H54 (cell line): ENCODE data around the gene ZNF394.
"Not testable (repeated sequence)": the region's sequence is repeated elsewhere in the genome, so short reads cannot be mapped to it uniquely, and the experiment has no call there.

ENCODE experiments used
- DNase-seq: peaks from one replicate; pipeline ENCODE4 v3.0.0; 2011; ENCODE audit warnings: low spot score, mixed read lengths; ENCODE audit not compliant: insufficient read length
- FAIRE-seq: peaks from 3 replicates; lab custom pipeline; 2011; peaks lifted over from hg19 to GRCh38; lab: Jason Lieb, UNC
- POLR2A ChIP-seq: IDR thresholded peaks from 2 replicates; pipeline ENCODE4 v1.6.1; 2011; ENCODE audit warnings: low read depth, mild to moderate bottlenecking, low read length

The ZNF394 gene

GRCh38 chr7:99504603-99505323 lies 4.7 kb upstream of the ZNF394 start, which contains the start of gene ZKSCAN5:
Gene ZKSCAN5, plus strand, starts transcription at chr7:99504662. Its CDS starts 1,383 bp downstream, at chr7:99506045.
- FAIRE-seq (no peak), DNase-seq (peak; percentile 90)
- peak; percentile 82 for TF ChIP-seq POLR2A

GRCh38 chr7:99504281-99504602 lies 4.2 kb upstream of the ZNF394 start:
- peak; percentile 96 for DNase-seq
- no peak for TF ChIP-seq POLR2A
- no peak for FAIRE-seq

DNA sequence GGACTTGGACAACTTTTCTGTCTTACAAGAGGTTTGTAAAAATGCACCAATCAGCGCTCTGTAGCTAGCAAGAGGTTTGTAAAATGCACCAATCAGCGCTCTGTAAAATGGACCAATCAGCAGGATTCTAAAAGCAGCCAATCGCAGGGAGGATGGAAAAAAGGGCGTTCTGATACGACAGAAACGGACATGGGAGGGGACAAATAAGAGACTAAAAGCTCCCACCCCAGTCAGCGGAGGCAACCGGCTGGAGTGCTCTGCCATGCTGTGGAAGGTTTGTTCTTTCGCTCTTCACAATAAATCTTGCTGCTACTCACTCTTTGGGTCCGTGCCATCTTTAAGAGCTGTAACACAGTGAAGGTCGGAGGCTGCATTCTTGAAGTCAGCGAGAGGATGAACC lies 1.2 kb upstream of the ZNF394 start:
- FAIRE-seq, DNase-seq: not testable (repeated sequence)

GRCh38 chr7:99500637-99501009 lies 542 bp upstream of the ZNF394 start:
- no peak for FAIRE-seq
- no peak for TF ChIP-seq POLR2A
- no peak for DNase-seq

DNA sequence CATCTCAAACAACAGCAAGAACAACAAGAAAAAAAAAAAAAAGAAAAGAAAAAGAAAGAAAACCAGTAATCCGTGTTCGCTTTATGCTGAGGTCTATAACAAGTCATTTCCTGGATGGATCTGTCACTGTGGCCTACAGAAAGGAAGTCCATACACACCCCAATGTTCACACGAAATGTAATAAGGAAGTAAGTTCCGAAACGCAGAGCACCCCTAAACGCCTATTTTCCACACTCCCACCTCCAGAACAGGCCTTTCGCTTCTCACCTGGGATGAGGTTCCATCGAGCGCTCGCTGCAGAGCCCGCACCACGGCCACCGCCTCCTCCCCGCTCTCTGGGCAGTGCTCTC lies 735 bp downstream of the ZNF394 start:
- no peak for DNase-seq
- no peak for TF ChIP-seq POLR2A
- no peak for FAIRE-seq

DNA sequence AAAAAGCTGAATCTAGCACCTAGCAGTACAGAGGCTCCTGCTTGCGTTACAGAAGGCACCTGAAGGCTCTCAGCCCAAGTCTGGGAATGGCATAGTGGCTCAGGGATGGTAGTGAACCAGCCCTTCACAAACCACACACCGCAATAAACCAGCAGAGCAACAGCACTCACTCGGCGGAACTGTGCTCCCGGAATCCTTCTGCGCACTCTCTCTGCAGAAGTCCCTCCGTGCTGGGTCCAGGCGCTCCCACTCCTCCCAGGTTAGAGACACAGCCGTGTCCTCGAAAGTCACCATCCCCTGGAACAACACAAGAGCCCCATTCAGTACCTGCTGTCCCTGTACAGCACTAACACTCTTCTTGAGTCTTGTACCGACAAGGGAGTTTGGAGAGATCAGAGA lies 1.5 kb downstream of the ZNF394 start:
- TF ChIP-seq POLR2A: no peak
- FAIRE-seq (no peak), DNase-seq (no peak)

DNA sequence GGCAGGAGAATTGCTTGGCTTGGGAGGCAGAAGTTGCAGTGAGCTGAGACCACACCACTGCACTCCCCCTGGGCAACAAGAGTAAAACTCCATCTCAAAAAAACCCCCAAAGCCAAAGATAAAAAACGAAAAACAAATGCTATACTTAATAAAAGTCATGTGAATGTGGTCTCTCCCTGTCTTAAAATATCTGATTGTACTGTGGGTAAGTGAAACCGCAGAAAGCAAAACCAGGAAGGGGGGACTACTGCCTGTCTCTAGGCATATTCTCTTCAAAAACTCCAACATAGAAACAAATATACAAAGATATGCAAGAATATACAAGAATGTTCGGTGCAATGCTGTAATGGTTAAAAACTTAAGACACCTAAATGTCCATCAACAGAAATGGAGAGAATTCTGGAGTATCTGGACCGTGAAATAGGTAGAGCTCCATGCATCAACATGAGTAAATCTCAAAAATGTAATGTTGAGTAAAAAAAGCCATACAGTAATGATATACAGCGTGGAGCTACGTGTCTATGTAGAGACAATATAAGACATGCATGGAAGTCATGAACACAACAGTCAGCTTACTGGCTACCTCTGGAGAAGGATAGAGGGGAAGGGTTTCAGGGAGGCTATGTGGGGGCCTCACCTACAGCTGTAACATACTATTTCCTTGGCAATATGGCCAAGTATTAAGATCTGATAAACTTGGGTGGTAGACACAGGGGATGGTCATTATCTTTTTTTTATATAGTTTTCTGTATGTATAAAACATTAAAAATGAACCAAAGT lies 2.1 kb downstream of the ZNF394 start:
- DNase-seq (no peak), FAIRE-seq (no peak)

DNA sequence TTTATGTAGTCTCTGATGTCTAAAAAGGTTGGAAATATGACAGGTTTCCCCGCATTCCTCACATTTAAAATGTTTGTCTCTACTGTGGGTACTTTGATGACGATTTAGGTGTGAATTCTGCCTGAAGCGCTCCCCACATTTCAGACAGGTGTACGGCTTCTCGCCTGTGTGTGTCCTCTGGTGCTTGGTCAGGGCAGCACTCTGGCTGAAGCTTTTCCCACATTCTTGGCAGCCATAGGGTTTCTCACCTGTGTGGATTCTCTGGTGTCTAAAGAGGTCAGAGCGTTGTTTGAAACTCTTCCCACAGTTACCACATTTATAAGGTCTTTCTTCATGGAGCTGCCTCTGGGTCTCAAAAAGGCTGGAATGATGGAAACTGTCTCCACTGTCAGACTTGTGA lies 6.3 kb downstream of the ZNF394 start:
- FAIRE-seq (no peak), DNase-seq (no peak)
- no peak for TF ChIP-seq POLR2A

More for the DNA sequence above, 2.1 kb downstream of the ZNF394 start:
- no peak for TF ChIP-seq POLR2A

DNA sequence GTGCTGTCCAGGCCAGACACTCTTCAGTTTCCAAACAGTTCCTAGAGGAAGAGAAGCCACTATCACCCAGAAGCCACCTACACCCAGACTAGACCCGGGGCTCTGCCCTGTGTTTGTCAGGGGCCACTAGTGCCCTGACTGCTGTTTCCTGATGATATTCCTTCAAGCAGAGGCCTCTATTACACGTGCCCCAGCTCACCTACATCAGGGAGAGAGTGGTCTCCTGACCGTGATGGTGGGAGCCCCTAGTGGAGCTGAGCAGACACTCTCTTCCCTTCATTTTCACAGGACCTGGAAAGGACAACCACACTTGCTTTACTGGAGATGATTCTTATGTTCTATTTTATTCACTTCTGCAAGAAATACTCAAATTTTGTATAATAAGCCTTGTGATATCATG lies 9.2 kb downstream of the ZNF394 start:
- DNase-seq (no peak), FAIRE-seq (no peak)
- TF ChIP-seq POLR2A: no peak

DNA sequence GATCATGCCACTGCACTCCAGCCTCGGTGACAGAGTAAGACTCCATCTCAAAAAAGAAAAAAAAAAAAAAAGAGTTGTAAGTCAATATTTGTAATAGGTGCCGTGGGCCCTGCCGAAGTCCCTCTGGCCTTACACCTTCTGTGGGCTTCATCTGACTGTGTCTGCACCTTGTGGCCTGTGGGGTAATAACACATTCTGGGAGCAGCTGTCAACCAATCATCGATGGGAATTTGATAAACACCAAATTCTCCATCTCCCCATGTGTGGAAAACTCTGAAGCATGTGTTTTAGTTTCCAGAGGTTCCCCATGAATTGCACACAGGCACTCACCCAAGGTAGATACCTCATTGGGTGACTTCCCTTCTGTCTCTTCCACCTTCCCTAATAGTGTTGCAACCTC lies 10.8 kb downstream of the ZNF394 start:
- no peak for FAIRE-seq
- no peak for DNase-seq
- TF ChIP-seq POLR2A: no peak

DNA sequence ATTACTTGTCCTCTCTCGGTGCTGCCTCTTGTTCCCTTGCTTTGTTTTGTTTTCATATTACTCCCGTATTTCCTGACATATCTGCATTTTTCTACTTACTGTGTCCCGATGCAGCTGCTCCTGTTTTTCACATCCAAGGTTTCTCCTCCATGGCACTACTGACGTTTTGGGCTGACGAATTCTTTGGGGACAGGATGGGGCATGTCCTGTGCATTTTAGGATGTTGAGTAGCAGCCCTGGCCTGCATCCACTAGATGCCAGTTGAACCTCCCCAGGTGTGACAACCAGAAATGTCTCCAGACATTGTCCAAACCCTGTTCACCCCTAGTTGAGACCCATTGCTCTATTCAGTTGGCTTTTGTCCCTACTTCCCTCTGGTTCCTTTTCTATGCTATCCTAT lies 15.0 kb downstream of the ZNF394 start:
- no peak for TF ChIP-seq POLR2A
- no peak for DNase-seq
- FAIRE-seq: no peak

DNA sequence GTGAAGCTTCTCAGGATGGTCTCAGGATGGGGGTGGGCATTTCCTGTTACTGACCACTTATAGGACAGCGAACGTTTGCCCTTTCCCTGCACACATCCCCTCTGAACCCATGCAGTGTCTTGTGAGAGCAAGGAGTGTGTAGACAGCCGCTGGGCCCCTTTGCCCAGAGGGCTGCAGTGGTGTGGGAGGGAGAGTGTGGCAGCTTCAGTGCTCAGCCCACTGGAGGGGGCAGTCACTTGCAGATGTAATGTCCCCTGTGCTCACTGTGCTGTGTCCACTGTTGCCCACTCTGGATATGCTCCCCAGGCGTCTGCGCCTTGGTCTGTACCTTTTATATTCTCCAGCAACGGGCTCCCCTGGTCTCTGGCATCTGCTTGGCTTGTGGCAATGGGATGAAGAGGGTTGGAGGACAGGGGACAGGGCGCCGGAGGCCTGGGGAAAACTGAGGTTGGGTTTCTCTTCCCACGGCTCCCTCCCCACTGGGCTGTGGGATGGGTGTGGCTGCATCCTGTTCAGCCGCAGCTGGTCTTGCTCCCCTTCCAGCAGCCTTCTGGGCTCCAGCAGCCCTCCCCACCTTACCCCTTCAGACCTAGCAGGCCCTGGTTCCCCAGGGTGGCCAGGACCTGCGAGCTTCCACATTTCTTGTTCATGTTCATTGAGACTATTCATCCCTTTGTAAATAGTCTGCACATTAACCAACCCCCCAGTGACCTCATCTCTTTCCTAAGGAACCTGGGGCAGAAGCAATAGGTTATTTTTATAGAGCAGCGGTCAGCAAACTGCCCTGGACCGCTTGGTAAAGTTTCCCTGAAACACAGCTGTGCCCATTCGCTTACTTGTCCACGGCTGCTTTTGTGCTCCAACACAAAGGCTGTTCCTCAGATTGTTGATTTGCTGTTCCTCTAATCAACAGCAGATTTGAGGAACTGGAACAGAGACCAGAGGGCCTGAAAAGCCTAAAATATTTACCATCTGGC lies 21.3 kb downstream of the ZNF394 start:
- FAIRE-seq: no peak
- no peak for DNase-seq
- no peak for TF ChIP-seq POLR2A

GRCh38 chr7:99476107-99476506 lies 24.0 kb downstream of the ZNF394 start:
- DNase-seq (no peak), FAIRE-seq (no peak)
- no peak for TF ChIP-seq POLR2A

GRCh38 chr7:99473315-99473596 lies 26.8 kb downstream of the ZNF394 start:
- DNase-seq: peak; percentile 46
- no peak for TF ChIP-seq POLR2A
- FAIRE-seq: no peak
